ENCODE measurements around the gene ESRRA.
"Not testable (repeated sequence)": the region's sequence is repeated elsewhere in the genome, so short reads cannot be mapped to it uniquely, and the experiment has no call there.

The ESRRA gene

GRCh38 chr11:64314146-64314804 is 9.0 kb downstream of the ESRRA start:
- DNase-seq (ENCODE audit: low spot score) = no peak

DNA sequence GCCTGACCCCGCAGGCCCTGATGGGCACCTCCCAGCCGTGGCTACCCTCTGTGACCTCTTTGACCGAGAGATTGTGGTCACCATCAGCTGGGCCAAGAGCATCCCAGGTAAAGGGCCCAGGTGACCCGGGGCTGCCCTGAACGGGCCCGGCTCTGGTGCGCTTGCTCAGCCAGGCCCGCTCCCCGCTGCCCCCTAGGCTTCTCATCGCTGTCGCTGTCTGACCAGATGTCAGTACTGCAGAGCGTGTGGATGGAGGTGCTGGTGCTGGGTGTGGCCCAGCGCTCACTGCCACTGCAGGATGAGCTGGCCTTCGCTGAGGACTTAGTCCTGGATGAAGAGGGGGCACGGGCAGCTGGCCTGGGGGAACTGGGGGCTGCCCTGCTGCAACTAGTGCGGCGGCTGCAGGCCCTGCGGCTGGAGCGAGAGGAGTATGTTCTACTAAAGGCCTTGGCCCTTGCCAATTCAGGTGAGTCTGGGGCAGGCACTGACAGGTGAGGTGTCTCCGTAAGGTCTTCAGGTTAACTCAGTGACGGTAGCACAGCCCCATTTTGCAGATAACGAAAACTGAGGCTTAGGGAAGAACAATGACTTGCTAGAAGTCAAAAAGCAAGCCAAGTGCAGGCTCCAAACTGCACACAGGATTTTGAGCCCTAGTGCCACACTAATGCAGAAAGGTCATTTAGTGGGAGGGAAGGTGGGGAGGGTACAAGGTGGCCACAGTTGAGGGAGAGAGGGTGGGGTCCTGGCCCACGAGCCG is 9.7 kb downstream of the ESRRA start:
- DNase-seq (ENCODE audit: low spot score) = no peak

DNA sequence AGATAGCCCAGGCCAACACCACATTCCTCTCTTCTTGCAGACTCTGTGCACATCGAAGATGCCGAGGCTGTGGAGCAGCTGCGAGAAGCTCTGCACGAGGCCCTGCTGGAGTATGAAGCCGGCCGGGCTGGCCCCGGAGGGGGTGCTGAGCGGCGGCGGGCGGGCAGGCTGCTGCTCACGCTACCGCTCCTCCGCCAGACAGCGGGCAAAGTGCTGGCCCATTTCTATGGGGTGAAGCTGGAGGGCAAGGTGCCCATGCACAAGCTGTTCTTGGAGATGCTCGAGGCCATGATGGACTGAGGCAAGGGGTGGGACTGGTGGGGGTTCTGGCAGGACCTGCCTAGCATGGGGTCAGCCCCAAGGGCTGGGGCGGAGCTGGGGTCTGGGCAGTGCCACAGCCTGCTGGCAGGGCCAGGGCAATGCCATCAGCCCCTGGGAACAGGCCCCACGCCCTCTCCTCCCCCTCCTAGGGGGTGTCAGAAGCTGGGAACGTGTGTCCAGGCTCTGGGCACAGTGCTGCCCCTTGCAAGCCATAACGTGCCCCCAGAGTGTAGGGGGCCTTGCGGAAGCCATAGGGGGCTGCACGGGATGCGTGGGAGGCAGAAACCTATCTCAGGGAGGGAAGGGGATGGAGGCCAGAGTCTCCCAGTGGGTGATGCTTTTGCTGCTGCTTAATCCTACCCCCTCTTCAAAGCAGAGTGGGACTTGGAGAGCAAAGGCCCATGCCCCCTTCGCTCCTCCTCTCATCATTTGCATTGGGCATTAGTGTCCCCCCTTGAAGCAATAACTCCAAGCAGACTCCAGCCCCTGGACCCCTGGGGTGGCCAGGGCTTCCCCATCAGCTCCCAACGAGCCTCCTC is 10.6 kb downstream of the ESRRA start:
- DNase-seq (ENCODE audit: low spot score) = not testable (repeated sequence)

GRCh38 chr11:64316672-64317324 is 11.5 kb downstream of the ESRRA start:
- DNase-seq (ENCODE audit: low spot score) = no peak

GRCh38 chr11:64317325-64317960 is 12.1 kb downstream of the ESRRA start, which contains the start of gene TRMT112:
TSS of gene TRMT112 (minus strand) at chr11:64317559. CDS start at chr11:64317526, 33 bp downstream.
- peak; percentile 92 for DNase-seq (ENCODE audit: low spot score)

DNA sequence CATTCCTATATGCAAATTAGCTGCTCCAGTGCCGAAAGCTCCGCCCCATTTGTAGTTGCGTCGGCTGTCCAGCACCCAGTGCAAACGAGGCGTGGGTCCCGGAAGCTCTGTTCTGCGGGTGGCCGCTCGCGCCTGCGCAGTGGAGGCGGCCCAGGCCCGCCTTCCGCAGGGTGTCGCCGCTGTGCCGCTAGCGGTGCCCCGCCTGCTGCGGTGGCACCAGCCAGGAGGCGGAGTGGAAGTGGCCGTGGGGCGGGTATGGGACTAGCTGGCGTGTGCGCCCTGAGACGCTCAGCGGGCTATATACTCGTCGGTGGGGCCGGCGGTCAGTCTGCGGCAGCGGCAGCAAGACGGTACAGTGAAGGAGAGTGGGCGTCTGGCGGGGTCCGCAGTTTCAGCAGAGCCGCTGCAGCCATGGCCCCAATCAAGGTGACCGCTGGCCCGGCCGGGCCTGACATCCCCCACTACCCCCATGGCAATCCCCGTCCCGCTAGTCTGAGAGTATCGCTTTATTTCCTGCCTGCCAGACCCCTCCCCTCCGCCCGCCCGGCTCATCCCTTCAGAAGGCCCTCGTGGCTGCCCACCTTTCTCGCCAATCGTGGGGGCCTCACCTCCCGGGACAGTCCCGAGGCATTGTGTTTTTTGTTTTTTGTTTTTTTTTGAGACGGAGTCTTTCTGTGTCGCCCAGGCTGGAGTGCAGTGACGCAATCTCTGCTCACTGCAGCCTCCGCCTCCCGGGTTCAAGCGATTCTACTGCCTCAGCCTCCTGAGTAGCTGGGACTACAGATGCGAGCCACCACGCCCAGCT is 12.8 kb downstream of the ESRRA start, which contains the start of gene PRDX5:
TSS of gene PRDX5 (plus strand) at position 161 of the 805 bp plus-strand sequence. CDS start at position 256, 95 bp downstream.
- DNase-seq (ENCODE audit: low spot score) = peak; percentile 96

DNA sequence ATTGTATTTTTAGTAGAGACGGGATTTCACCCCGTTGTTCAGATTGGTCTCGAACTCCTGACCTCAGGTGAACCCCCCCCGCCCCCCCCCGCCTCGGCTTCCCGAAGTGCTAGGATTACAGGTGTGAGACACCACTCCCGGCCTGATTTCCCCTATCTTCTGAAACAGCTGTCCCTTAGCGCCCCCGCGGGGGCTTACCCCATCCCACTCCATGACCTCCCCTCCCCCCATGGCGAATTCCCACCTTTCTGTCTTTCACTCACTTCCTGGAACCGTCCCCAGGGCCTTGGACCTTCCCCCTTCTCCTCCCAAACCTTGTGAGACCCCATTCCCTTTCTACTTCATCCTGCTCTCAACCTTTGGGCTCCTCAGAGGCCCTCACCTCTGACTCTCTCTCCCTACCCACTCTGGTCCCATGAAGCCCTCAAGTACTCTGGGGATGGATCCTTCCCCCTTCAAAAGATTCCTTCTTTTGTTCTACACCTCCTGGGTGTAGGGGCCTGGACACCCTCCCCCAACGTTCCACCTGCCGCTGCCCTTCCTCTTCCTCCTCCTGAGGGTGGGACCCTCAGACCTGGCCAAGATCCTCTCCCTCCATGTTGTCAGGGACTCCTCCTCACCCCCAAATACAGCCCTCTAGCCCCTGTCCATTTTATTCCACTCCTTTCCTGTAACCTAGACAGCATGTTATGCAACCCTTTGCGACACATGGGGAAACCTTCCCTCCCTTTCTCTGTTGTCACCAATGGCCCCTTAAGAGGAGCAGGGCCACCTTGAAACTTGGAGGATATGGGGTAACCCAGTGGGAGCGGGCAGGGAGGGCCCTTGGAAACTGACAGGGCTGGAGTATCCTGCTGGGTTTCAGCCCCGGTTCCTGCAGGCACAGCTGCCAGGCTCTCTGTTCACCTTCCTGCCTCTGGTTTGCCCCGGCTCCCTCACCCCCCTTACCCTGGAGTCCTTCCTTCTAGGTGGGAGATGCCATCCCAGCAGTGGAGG is 13.7 kb downstream of the ESRRA start:
- no peak for DNase-seq (ENCODE audit: low spot score)

DNA sequence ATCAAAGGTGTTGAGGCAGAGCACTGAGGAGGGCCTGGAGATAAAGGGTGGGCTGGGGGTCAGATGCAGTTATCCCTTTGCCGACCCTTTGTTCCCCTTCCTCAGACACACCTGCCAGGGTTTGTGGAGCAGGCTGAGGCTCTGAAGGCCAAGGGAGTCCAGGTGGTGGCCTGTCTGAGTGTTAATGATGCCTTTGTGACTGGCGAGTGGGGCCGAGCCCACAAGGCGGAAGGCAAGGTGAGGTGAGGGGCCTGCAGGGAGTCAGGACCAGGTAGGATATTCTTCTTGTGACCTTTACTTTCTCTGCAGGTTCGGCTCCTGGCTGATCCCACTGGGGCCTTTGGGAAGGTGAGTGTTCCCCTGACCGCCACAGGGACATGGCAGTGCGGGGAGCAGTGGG is 15.2 kb downstream of the ESRRA start:
- DNase-seq (ENCODE audit: low spot score) = no peak

DNA sequence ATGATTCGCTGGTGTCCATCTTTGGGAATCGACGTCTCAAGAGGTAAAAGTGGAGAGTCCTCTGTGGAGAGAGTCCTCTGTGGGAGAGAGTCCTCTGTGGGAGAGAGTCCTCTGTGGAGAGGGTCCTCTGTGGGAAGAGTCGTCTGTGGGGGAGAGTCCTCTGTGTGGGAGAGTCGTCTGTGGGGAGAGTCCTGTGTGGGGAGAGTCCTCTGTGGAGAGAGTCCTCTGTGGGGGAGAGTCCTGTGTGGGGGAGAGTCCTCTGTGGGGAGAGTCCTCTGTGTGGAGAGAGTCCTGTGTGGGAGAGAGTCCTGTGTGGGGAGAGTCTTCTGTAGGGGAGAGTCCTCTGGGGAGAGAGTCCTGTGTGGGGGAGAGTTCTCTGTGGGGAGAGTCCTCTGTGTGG is 15.7 kb downstream of the ESRRA start:
- no peak for DNase-seq (ENCODE audit: low spot score)

- DNase-seq (ENCODE audit: low spot score) = no peak
These were observed 16.2 kb downstream of the ESRRA start for GRCh38 chr11:64321533-64321932.

- no peak for DNase-seq (ENCODE audit: low spot score)
These were observed 17.6 kb downstream of the ESRRA start for GRCh38 chr11:64322925-64323260.

DNA sequence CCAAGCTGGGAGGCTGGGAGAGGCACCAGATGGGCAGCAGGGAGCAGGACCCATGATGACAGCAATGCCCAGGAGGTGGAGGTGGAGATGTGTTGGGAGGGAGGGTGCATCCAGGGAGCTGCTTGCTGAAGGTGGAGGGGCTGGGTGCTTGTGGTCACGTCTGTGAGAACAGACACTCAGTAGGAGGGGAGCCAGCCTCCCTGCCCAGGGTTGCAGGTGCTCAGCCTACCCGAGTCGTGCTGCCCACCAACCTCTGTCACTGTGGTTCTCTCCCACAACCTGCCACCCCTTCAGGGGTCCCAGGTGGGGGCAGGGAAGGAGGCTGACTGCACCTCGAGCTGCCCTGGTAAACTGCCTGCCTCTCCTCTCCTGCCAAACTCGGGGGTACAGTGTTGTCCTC is 18.0 kb downstream of the ESRRA start:
- DNase-seq (ENCODE audit: low spot score) = no peak

DNA sequence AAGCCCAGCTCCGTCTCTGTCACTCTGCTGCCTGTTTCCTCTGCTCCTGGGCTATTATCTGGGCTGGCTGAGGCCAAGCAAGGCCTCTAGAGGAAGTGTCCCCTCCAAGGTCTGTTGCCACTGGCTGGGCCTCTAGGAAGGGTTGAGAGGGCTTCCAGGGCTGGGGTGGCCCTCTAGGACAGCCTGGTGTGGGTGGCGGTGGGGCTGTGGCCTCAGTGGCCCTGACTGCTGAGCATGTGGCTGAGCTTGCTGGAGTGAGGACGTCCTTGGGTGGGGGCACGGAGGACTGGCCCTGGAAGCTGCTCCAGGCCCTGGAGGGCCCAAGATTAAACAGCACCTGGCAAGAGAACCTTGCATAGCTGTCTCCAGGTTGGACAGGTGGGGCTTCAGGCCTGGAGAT is 18.7 kb downstream of the ESRRA start:
- DNase-seq (ENCODE audit: low spot score) = not testable (repeated sequence)

- no peak for DNase-seq (ENCODE audit: low spot score)
These were observed 19.6 kb downstream of the ESRRA start for GRCh38 chr11:64324692-64325469.

GRCh38 chr11:64327375-64327774 is 22.1 kb downstream of the ESRRA start:
- no peak for DNase-seq (ENCODE audit: low spot score)

DNA sequence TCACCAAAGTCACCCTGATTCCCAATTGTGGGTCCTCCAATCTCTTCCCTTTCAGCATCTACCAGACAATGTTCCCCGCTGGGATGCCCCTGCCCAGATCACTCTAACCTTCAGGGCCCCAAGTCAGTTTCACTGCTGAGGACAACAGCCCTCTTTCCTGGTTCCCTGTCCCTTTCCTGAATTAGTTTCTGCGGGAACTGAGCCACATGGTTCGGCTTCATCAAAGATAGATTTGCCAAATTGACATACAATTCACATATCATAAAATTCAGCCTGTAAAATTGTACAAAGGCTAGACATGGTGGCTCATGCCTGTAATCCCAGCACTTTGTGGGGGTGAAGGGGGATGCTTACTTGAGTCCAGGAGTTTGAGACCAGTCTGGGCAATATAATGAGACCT is 22.7 kb downstream of the ESRRA start:
- no peak for DNase-seq (ENCODE audit: low spot score)

DNA sequence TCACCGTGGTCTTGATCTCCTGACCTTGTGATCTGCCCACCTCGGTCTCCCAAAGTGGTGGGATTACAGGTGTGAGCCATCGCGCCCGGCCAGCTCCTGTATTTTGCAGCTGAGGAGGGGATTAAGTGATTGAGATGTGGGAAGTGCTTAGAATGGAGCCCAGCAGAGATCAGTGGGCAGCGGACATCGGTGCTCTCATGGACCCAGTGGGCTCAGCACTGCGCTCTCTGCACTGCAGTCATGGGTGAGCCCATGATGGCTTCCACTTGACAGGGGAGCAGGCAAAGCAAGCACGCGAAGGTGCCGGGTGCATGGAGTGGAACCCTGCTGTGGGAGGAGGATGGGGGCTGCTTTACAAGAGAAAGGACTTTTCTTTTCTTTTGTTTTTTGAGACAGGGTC is 25.6 kb downstream of the ESRRA start:
- DNase-seq (ENCODE audit: low spot score) = no peak

- no peak for DNase-seq (ENCODE audit: low spot score)
These were observed 26.4 kb downstream of the ESRRA start for GRCh38 chr11:64331569-64332371.

All from ecto neural progenitor cell (in vitro differentiated cells).